Measurements from ENCODE around the gene ZNF619. TPM values are rescaled to one million over a fixed set of nuclear protein-coding genes. Genes with fewer than 3 reads are reported as not detected.

The ZNF619 gene
- total and polyA plus RNA-seq, 2 donors from 2014 or later: 1.4 to 9.0 TPM

GRCh38 chr3:40534283-40534682 is 57.4 kb downstream of the ZNF619 start:
- Histone ChIP-seq H3K4me1 (ENCODE audit: control insufficient read depth in 2 of 3, insufficient read depth in 2 of 3, low read depth in 1 of 3, low read length in 3 of 3) (no peaks in the 10 kb centered on the region), H3K9me3 (ENCODE audit: control insufficient read depth in 2 of 3, insufficient read depth in 1 of 3, low read length in 3 of 3) (peaks cover 1 to 20% (median 2%) of the 10 kb centered on the region in 3 donors), H3K4me3 (ENCODE audit: low read length in 3 of 3) (no peak overlapping the region), H3K36me3 (ENCODE audit: control insufficient read depth in 2 of 3, insufficient read depth in 3 of 3, low read length in 3 of 3) (peaks cover 19 to 60% (median 27%) of the 10 kb centered on the region in 3 donors), H3K9ac (ENCODE audit: low read length in 3 of 3) (no peak overlapping the region), H3K27me3 (ENCODE audit: control insufficient read depth, insufficient read depth, low read length) (no peaks in the 10 kb centered on the region), H3K27ac (ENCODE audit: low read depth in 2 of 2, low read length in 2 of 2) (no peak overlapping the region)
- DNase-seq (no peak), FAIRE-seq (no peak)
- intact Hi-C loops (cut with DNase I): no loop called here
- no peak for TF ChIP-seq CTCF (IDR thresholded peaks at IDR 0.05; ENCODE audit: borderline replicate concordance, extremely low read depth, insufficient read depth)

Other genes starting within 250 kb of the ZNF619 start
- 48.3 TPM for gene EIF1B, start 167.4 kb upstream of the ZNF619 start, total RNA-seq
- gene EIF1B, start 167.4 kb upstream of the ZNF619 start, polyA plus RNA-seq (ENCODE audit: insufficient read depth, low read depth, low replicate concordance): 97.8 TPM
- 1.1 TPM for gene ENTPD3, start 89.9 kb upstream of the ZNF619 start, total RNA-seq
- 1.1 TPM for gene ENTPD3, start 89.9 kb upstream of the ZNF619 start, polyA plus RNA-seq (ENCODE audit: insufficient read depth, low read depth, low replicate concordance)
- 1,497 TPM for gene RPL14, start 19.8 kb upstream of the ZNF619 start, total RNA-seq
- gene RPL14, start 19.8 kb upstream of the ZNF619 start, polyA plus RNA-seq (ENCODE audit: insufficient read depth, low read depth, low replicate concordance): 778 TPM
- gene ZNF620, start 28.9 kb downstream of the ZNF619 start, total RNA-seq: 6.9 TPM
- 2.8 TPM for gene ZNF620, start 28.9 kb downstream of the ZNF619 start, polyA plus RNA-seq (ENCODE audit: insufficient read depth, low read depth, low replicate concordance)
- gene ZNF621, start 47.8 kb downstream of the ZNF619 start, total RNA-seq: 25.4 TPM
- gene ZNF621, start 47.8 kb downstream of the ZNF619 start, polyA plus RNA-seq (ENCODE audit: insufficient read depth, low read depth, low replicate concordance): 6.9 TPM

Measured in kidney (tissue), 14 donors.